Vagina (tissue), 2 donors: ENCODE results near the gene CYP4F22.

Source experiments
- CTCF ChIP-seq, 3 experiments: fragments of 450-650 bp in 2 of 3; fragments of 200-600 bp in 1 of 3; sonication (generic) in 1 of 3; IDR thresholded peaks; one replicate each; pipeline ENCODE4 v1.5.1; 2017 to 2019; ENCODE audit warnings: antibody characterized with exemption in 3 of 3, mild to moderate bottlenecking in 2 of 3, moderate library complexity in 2 of 3
- POLR2A ChIP-seq, 2 donors: fragments of 450-650 bp; IDR thresholded peaks; one replicate each; pipeline ENCODE4 v1.6.1; 2017; ENCODE audit warnings: antibody characterized with exemption in 2 of 2, mild to moderate bottlenecking in 2 of 2, moderate library complexity in 2 of 2
- POLR2AphosphoS5 ChIP-seq, 2 donors: sonication (generic); formaldehyde crosslinking; IDR thresholded peaks; one replicate each; pipeline ENCODE4 v1.9.0; 2017; ENCODE audit warnings: antibody characterized with exemption in 2 of 2, mild to moderate bottlenecking in 2 of 2, low read depth in 1 of 2; ENCODE audit not compliant: insufficient read depth in 1 of 2

GRCh38 chr19:15588265-15588664 is 79.9 kb downstream of the CYP4F22 start:
- TF ChIP-seq POLR2A (IDR thresholded peaks at IDR 0.05) (no peak), CTCF (IDR thresholded peaks at IDR 0.05) (no peak), POLR2AphosphoS5 (IDR thresholded peaks at IDR 0.05; ENCODE audit: insufficient read depth in 1 of 2, low read depth in 1 of 2) (no peak)
